Smooth muscle cell (in vitro differentiated cells): ENCODE results near the gene DYRK2. TPM values are rescaled to one million over a fixed set of nuclear protein-coding genes. Genes with fewer than 3 reads are reported as not detected.

Experiments
- DNase-seq: peaks from one replicate; lab custom pipeline; 2025; ENCODE audit not compliant: unreplicated experiment; lab: John Stamatoyannopoulos, UW
- H2AFZ ChIP-seq: fragments of 200-600 bp; sonication (generic); 2 replicates; pipeline ENCODE4 v1.6.0; 2016; ENCODE audit warnings: antibody characterized with exemption, low read depth, mild to moderate bottlenecking
- H3F3A ChIP-seq: fragments of 200-600 bp; sonication (generic); 2 replicates; pipeline ENCODE4 v1.6.0; 2017; ENCODE audit warnings: antibody characterized with exemption, low read depth
- H3K27ac ChIP-seq: fragments of 200-600 bp; sonication (generic); 2 replicates; pipeline ENCODE4 v1.5.1; 2016; ENCODE audit warnings: low read depth, mild to moderate bottlenecking
- H3K27me3 ChIP-seq: fragments of 200-600 bp; sonication (generic); 2 replicates; pipeline ENCODE4 v1.6.1; 2016; ENCODE audit warnings: low read depth, mild to moderate bottlenecking
- H3K36me3 ChIP-seq: fragments of 200-600 bp; sonication (generic); 2 replicates; pipeline ENCODE4 v1.5.1; 2016; ENCODE audit warnings: low read depth
- H3K4me1 ChIP-seq: fragments of 200-600 bp; sonication (generic); 2 replicates; pipeline ENCODE4 v1.5.1; 2016; ENCODE audit warnings: low read depth
- H3K4me2 ChIP-seq: fragments of 200-600 bp; sonication (generic); 2 replicates; pipeline ENCODE4 v1.6.0; 2016; ENCODE audit warnings: mild to moderate bottlenecking
- H3K4me3 ChIP-seq: fragments of 200-600 bp; sonication (generic); 2 replicates; pipeline ENCODE4 v1.5.1; 2016; ENCODE audit warnings: mild to moderate bottlenecking
- H3K79me2 ChIP-seq: fragments of 200-600 bp; sonication (generic); 2 replicates; pipeline ENCODE4 v1.6.0; 2016; ENCODE audit warnings: low read depth, mild to moderate bottlenecking
- H3K9ac ChIP-seq: fragments of 200-600 bp; sonication (generic); 2 replicates; pipeline ENCODE4 v1.6.0; 2016; ENCODE audit warnings: low read depth
- H3K9me3 ChIP-seq: fragments of 200-600 bp; sonication (generic); replicated peaks from 2 replicates; pipeline ENCODE4 v1.5.1; 2016; ENCODE audit warnings: low read depth
- H4K20me1 ChIP-seq: fragments of 200-600 bp; sonication (generic); 2 replicates; pipeline ENCODE4 v1.6.0; 2016; ENCODE audit warnings: low read depth
- WGBS: methylation state at CpG from one replicate; pipeline ENCODE4 v1.1.7; 2016; ENCODE audit warnings: low lambda C conversion rate; 5-methylcytosine and 5-hydroxymethylcytosine counted together
- polyA plus RNA-seq: library from polyadenylated mRNA; unstranded; fragments of >200 nt; fragmentation: Nextera tagmentation; extraction: Ambion mirVana; gene quantifications from 2 replicates; pipeline ENCODE4 v1.2.1, GENCODE V29; 2016
- total RNA-seq: library from RNA; depleted of rRNA; stranded (reverse); fragments of >200 nt; gene quantifications from 2 replicates; pipeline ENCODE4 v1.2.3, GENCODE V29; 2014
- TF ChIP-seq, protein P1 (sequence below): fragments of 200-600 bp; sonication (generic); IDR thresholded peaks from 2 replicates; pipeline ENCODE4 v1.5.1; 2017; ENCODE audit warnings: borderline replicate concordance, mild to moderate bottlenecking, antibody characterized with exemption; ENCODE audit not compliant: insufficient read depth, poor library complexity, severe bottlenecking

The DYRK2 gene
- total and polyA plus RNA-seq, 2 experiments from 2014 or later: 44.0 to 64.1 TPM

DNA sequence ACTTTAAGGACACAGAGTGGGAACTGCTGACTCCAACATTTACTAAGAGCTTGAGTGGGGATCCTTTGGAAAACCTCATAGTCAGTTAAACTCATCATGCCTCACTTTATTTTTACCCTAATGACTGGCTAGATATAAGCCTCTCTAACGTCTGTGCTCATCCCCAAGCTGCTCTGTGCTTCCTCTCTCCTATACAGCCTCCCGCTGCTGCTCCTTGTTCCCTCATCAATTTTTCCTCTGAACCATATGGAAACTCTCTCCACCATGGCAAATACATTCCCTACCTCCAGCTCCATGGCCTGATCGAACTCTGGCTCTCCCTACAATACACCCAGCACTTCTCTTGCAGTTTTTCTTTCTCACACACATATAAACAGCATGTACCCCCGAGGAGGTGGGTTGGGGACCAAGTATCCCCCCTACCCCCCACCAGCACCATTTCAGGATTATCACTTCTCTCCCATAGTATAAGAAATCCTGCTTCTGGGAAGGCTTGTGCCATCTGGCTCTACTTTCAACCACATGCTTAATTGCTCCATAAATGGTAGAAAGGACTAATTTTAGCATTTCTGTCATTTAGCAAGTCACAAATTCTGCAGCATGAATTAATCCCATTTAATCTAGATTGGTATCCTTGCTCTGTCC, 39.2 kb upstream of the DYRK2 start:
- no peaks in the 10 kb centered on the region for H3K27me3 ChIP-seq
- H3K27ac ChIP-seq: no peak overlapping the region
- no peak overlapping the region for H3K9ac ChIP-seq
- 74% methylated on average over 4 of the region's 4 CpGs for WGBS
- H3K36me3 ChIP-seq: no peaks in the 10 kb centered on the region
- no peak overlapping the region for H3K4me2 ChIP-seq
- H4K20me1 ChIP-seq: no peaks in the 10 kb centered on the region
- DNase-seq: no peak
- H3F3A ChIP-seq: no peaks in the 10 kb centered on the region
- no peak overlapping the region for H3K4me3 ChIP-seq
- H2AFZ ChIP-seq: no peak overlapping the region
- TF ChIP-seq, protein P1, sequence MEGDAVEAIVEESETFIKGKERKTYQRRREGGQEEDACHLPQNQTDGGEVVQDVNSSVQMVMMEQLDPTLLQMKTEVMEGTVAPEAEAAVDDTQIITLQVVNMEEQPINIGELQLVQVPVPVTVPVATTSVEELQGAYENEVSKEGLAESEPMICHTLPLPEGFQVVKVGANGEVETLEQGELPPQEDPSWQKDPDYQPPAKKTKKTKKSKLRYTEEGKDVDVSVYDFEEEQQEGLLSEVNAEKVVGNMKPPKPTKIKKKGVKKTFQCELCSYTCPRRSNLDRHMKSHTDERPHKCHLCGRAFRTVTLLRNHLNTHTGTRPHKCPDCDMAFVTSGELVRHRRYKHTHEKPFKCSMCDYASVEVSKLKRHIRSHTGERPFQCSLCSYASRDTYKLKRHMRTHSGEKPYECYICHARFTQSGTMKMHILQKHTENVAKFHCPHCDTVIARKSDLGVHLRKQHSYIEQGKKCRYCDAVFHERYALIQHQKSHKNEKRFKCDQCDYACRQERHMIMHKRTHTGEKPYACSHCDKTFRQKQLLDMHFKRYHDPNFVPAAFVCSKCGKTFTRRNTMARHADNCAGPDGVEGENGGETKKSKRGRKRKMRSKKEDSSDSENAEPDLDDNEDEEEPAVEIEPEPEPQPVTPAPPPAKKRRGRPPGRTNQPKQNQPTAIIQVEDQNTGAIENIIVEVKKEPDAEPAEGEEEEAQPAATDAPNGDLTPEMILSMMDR: no peak
- no peaks in the 10 kb centered on the region for H3K9me3 ChIP-seq
- H3K4me1 ChIP-seq: no peaks in the 10 kb centered on the region
- H3K79me2 ChIP-seq: no peaks in the 10 kb centered on the region

DNA sequence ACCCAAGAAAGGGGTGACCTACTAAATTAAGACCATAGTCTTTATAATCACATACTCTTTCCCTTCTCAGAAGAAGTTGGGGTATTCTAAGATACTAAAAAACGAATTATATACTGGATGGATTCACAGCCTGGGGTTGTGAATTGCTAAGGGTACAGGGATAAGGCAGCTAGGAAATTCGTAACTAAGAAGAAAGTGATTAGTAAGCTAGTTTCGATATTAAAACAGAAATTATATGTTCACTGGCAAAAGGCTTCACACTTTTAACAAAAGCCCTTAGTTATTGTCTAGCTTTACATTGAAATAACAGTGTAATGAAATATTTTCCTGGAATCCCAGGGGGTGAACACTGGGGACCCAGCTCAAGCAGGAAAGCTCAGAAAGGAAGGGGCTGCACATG, 35.5 kb upstream of the DYRK2 start:
- Histone ChIP-seq H3K4me1 (peaks cover 4% of the 10 kb centered on the region), H3K27me3 (no peaks in the 10 kb centered on the region), H2AFZ (no peak overlapping the region), H3K4me3 (no peak overlapping the region), H3K4me2 (no peak overlapping the region), H3K9ac (no peak overlapping the region), H3K36me3 (no peaks in the 10 kb centered on the region), H3K79me2 (no peaks in the 10 kb centered on the region), H4K20me1 (no peaks in the 10 kb centered on the region), H3K9me3 (no peaks in the 10 kb centered on the region), H3F3A (peaks cover 1% of the 10 kb centered on the region), H3K27ac (no peak overlapping the region)
- no peak for DNase-seq
- 65% methylated on average over 3 of the region's 3 CpGs for WGBS
- TF ChIP-seq, protein P1: no peak

DNA sequence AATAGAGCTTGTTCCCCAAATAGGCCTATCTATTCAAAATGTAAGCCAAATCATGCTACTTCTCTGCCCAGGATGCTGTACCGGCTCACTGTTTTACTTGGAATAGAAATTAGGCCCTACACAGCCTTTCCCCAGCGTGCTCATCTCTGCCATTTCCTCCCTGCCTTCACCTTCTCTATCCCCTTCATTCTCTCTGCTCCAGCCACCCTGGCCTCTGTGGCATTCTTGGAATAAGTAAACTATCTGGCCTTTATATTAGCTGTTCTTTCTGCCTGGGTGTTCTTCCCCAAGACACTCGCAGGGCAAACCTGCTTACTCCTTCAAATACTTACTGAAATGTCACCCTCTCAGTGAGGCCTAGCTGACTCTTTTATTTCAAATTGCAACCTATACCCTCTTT, 30.9 kb upstream of the DYRK2 start:
- peaks cover 10% of the 10 kb centered on the region for H3K4me1 ChIP-seq
- no peak overlapping the region for H3K9ac ChIP-seq
- peak overlapping the region; percentile 70 for H3K27ac ChIP-seq
- H3K4me3 ChIP-seq: no peak overlapping the region
- no peaks in the 10 kb centered on the region for H3K36me3 ChIP-seq
- 66% methylated on average over 3 of the region's 3 CpGs for WGBS
- TF ChIP-seq, protein P1: no peak
- H3F3A ChIP-seq: peaks cover 6% of the 10 kb centered on the region
- H3K4me2 ChIP-seq: no peak overlapping the region
- no peaks in the 10 kb centered on the region for H3K79me2 ChIP-seq
- H3K27me3 ChIP-seq: no peaks in the 10 kb centered on the region
- DNase-seq: no peak
- H2AFZ ChIP-seq: peak overlapping the region; percentile 70
- no peaks in the 10 kb centered on the region for H3K9me3 ChIP-seq
- H4K20me1 ChIP-seq: no peaks in the 10 kb centered on the region

DNA sequence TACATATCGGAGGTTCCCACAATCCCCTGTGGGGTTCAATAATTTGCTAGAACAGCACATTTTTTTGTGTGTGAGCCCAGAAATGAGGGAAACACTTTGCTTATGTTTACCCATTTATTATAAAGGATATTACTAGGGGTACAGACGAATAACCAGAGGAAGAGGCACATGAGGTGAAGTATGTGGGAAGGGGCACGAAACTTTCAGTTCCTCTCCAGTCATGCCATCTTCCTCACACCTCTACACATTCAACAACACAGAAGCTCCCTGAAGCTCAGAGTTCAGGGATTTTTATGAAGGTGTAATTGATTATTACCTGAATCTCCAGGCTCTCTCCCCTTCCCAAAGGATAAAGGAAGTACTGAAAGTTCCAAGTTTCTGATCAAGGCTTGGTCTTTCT, 30.2 kb upstream of the DYRK2 start:
- Histone ChIP-seq H3K4me2 (no peak overlapping the region), H3F3A (peaks cover 6% of the 10 kb centered on the region), H3K36me3 (no peaks in the 10 kb centered on the region), H4K20me1 (no peaks in the 10 kb centered on the region), H3K9me3 (no peaks in the 10 kb centered on the region), H3K9ac (no peak overlapping the region), H3K4me3 (no peak overlapping the region), H2AFZ (no peak overlapping the region), H3K79me2 (no peaks in the 10 kb centered on the region), H3K4me1 (peaks cover 10% of the 10 kb centered on the region), H3K27ac (peak overlapping the region; percentile 70), H3K27me3 (no peaks in the 10 kb centered on the region)
- WGBS: 99% methylated on average over 3 of the region's 3 CpGs
- TF ChIP-seq, protein P1: no peak
- no peak for DNase-seq
